ENCODE data around the gene TLL2.
A peak's percentile ranks its signal among the peaks of the same experiment; 100 is the strongest.

The TLL2 gene

DNA sequence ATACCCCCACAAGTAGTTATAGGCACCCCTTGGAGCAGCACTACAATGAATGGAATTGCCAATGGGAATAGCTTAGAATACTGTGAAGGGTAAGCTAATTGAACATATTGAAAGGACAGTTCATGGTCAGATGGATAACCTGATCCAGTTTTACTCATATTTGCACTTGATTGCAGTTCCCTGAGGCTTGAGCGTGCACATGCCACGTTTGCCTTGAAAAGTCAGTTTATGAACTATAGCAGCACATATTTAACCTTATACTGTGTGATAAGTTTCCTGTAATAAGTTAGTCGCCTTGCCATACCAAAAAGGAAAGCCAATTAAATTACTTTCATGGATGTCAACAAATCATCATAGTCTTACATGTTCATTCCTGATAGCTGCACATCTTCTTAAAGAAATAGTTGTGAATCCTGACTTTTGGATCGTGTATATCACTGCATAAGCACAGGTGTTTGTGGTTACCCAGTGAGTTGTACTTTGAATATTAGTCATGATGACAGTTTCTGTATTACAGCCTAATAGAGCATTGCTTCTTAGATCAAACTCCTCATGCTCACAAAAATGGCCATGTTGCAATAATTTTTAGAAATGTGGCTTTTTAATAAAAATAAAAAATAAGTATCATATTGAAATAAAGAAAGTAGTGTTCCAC lies 187.9 kb downstream of the TLL2 start:
- TF ChIP-seq TAF1 (IDR thresholded peaks at IDR 0.05; ENCODE audit: low read depth) (no peak), TCF12 (IDR thresholded peaks at IDR 0.05; ENCODE audit: low read depth) (no peak), EP300 (IDR thresholded peaks at IDR 0.05; ENCODE audit: borderline replicate concordance) (no peak)

GRCh38 chr10:96324447-96324846 lies 189.3 kb downstream of the TLL2 start:
- TF ChIP-seq RAD21 (IDR thresholded peaks at IDR 0.05; ENCODE audit: low read depth) = 0 out of 2 replicates have a peak, but pooled peaks have one; percentile 24
- TF ChIP-seq CEBPB (IDR thresholded peaks at IDR 0.05) = no peak

DNA sequence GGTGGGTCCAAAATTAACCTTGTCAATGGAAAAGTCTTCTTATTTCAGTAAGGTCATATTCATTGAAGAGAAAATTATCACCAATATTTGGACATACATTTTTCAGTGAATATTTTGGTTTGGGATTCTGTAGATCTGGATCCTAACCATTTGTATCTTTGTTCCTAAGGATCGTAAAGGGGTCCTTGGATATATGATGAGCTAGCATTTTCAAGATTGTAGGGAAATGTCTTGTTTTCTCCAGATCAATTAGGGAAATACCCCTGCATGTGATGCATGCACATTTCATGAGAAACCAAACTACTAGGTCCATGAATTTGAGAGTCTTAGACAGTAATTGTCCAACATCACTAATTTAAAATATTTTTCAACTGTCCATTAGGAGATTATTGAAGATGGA lies 191.5 kb downstream of the TLL2 start:
- no peak for TF ChIP-seq EGR1 (IDR thresholded peaks at IDR 0.05)
- TF ChIP-seq, protein P1, sequence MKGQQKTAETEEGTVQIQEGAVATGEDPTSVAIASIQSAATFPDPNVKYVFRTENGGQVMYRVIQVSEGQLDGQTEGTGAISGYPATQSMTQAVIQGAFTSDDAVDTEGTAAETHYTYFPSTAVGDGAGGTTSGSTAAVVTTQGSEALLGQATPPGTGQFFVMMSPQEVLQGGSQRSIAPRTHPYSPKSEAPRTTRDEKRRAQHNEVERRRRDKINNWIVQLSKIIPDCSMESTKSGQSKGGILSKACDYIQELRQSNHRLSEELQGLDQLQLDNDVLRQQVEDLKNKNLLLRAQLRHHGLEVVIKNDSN (IDR thresholded peaks at IDR 0.05) = no peak
- TF ChIP-seq EP300 (IDR thresholded peaks at IDR 0.05; ENCODE audit: borderline replicate concordance) = no peak
- no peak for TF ChIP-seq ZBTB7A (IDR thresholded peaks at IDR 0.05; ENCODE audit: low read depth)
- no peak for TF ChIP-seq REST (IDR thresholded peaks at IDR 0.05; ENCODE audit: low read depth)
- TF ChIP-seq CEBPB (IDR thresholded peaks at IDR 0.05) = no peak
- no peak for TF ChIP-seq FOXM1 (IDR thresholded peaks at IDR 0.05; ENCODE audit: borderline replicate concordance, low read depth)
- no peak for TF ChIP-seq TEAD4 (IDR thresholded peaks at IDR 0.05)
- TF ChIP-seq TCF12 (IDR thresholded peaks at IDR 0.05; ENCODE audit: low read depth) = no peak
- TF ChIP-seq CREB1 (IDR thresholded peaks at IDR 0.05; ENCODE audit: low read depth) = no peak
- no peak for TF ChIP-seq RAD21 (IDR thresholded peaks at IDR 0.05; ENCODE audit: low read depth)
- no peak for TF ChIP-seq NFIC (IDR thresholded peaks at IDR 0.05)

GRCh38 chr10:96321822-96322221 lies 191.9 kb downstream of the TLL2 start:
- TF ChIP-seq MAX (IDR thresholded peaks at IDR 0.05) (no peak), TAF1 (IDR thresholded peaks at IDR 0.05; ENCODE audit: low read depth) (no peak), NFIC (IDR thresholded peaks at IDR 0.05) (no peak), CEBPB (IDR thresholded peaks at IDR 0.05) (no peak), EP300 (IDR thresholded peaks at IDR 0.05; ENCODE audit: borderline replicate concordance) (no peak), FOXM1 (IDR thresholded peaks at IDR 0.05; ENCODE audit: borderline replicate concordance, low read depth) (no peak), TEAD4 (IDR thresholded peaks at IDR 0.05) (no peak), YY1 (IDR thresholded peaks at IDR 0.05; ENCODE audit: low read depth) (no peak), REST (IDR thresholded peaks at IDR 0.05; ENCODE audit: low read depth) (no peak), TCF12 (IDR thresholded peaks at IDR 0.05; ENCODE audit: low read depth) (no peak), RAD21 (IDR thresholded peaks at IDR 0.05; ENCODE audit: low read depth) (no peak), CREB1 (IDR thresholded peaks at IDR 0.05; ENCODE audit: low read depth) (no peak), EGR1 (IDR thresholded peaks at IDR 0.05) (no peak), ZBTB7A (IDR thresholded peaks at IDR 0.05; ENCODE audit: low read depth) (no peak)
- TF ChIP-seq, protein P1 (IDR thresholded peaks at IDR 0.05) = no peak

DNA sequence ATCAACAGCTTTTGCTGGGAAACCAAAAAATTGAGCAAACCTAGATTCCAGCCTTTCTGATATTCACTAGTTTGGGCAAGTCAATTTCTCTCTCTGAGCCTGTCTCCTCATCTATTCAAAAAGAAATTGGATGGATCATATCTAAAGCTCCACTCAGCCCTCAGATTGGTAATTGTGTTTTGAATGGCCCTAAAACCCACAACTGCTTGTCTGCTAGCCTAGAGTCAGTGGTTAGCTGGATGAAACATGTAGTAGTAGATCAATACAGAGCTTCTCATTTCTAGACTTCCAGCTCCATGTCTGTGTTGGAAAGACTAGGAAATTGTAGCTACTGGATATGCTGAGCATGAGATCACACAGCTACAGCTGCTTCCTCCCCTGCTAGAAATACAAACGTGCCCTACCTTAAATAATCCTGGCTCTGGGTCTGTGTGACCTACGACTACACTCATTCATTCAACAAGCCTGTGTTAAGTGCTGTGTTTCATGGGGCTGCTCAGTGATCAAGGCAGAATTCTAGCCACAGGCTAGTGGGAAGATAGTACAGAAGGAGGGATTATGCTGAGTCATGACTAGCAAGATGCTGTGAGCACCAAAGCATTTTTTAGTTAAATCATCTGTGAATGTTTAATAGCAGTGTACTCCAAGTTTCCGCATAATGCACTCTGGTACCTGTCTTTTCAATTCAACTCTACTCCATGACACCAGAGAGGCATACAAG lies 193.8 kb downstream of the TLL2 start:
- no peak for TF ChIP-seq TAF1 (IDR thresholded peaks at IDR 0.05; ENCODE audit: low read depth)
- no peak for TF ChIP-seq ZBTB7A (IDR thresholded peaks at IDR 0.05; ENCODE audit: low read depth)
- no peak for TF ChIP-seq TCF12 (IDR thresholded peaks at IDR 0.05; ENCODE audit: low read depth)

GRCh38 chr10:96317067-96317833 lies 196.5 kb downstream of the TLL2 start:
- TF ChIP-seq CEBPB (IDR thresholded peaks at IDR 0.05) = no peak
- 0 out of 2 replicates have a peak, but pooled peaks have one; percentile 20 for TF ChIP-seq RAD21 (IDR thresholded peaks at IDR 0.05; ENCODE audit: low read depth)
